Kidney glomerular epithelial cell (primary cell): Measurements from ENCODE around the gene PLCD1.
"Not testable (repeated sequence)": the region's sequence is repeated elsewhere in the genome, so short reads cannot be mapped to it uniquely, and the experiment has no call there.

Experiments used
- DNase-seq: peaks from one replicate; lab custom pipeline; 2025; lab: John Stamatoyannopoulos, UW

PLCD1 gene

GRCh38 chr3:38036906-38037305, 7.5 kb upstream of the PLCD1 start:
- no peak for DNase-seq

GRCh38 chr3:38036286-38036685, 6.8 kb upstream of the PLCD1 start:
- no peak for DNase-seq

GRCh38 chr3:38034335-38034734, 4.9 kb upstream of the PLCD1 start:
- DNase-seq: not testable (repeated sequence)

GRCh38 chr3:38033586-38033985, 4.1 kb upstream of the PLCD1 start:
- DNase-seq: not testable (repeated sequence)

GRCh38 chr3:38032328-38032865, 3.0 kb upstream of the PLCD1 start:
- DNase-seq: no peak

- DNase-seq: no peak
Measured at GRCh38 chr3:38031022-38031994, 1.9 kb upstream of the PLCD1 start.

GRCh38 chr3:38030126-38031021, 932 bp upstream of the PLCD1 start:
- no peak for DNase-seq

GRCh38 chr3:38028621-38029361, 651 bp downstream of the PLCD1 start:
- DNase-seq: no peak

- no peak for DNase-seq
Measured at GRCh38 chr3:38027466-38028465, 1.7 kb downstream of the PLCD1 start.

- DNase-seq: no peak
Measured at GRCh38 chr3:38026856-38027255, 2.6 kb downstream of the PLCD1 start.

GRCh38 chr3:38022896-38023709, 6.3 kb downstream of the PLCD1 start:
- no peak for DNase-seq

- no peak for DNase-seq
Measured at GRCh38 chr3:38022301-38022700, 7.1 kb downstream of the PLCD1 start.

GRCh38 chr3:38021196-38021595, 8.2 kb downstream of the PLCD1 start:
- no peak for DNase-seq

GRCh38 chr3:38020342-38020726, 9.1 kb downstream of the PLCD1 start:
- no peak for DNase-seq

GRCh38 chr3:38019658-38020341, 9.6 kb downstream of the PLCD1 start:
- DNase-seq: no peak

- DNase-seq: no peak
Measured at GRCh38 chr3:38018296-38019266, 10.9 kb downstream of the PLCD1 start.

GRCh38 chr3:38017445-38018295, 11.8 kb downstream of the PLCD1 start:
- no peak for DNase-seq
